Body of pancreas (tissue), 4 donors: ENCODE measurements around the gene SUSD5. TPM values are rescaled to one million over a fixed set of nuclear protein-coding genes. Genes with fewer than 3 reads are reported as not detected.

Experiments
- ATAC-seq: fragments of 150-250 bp; one replicate; pipeline ENCODE4 v1.9.1; 2016
- DNase-seq, 4 donors: peaks; one replicate each; pipeline ENCODE4 v3.0.0-alpha.2; 2019
- H3K27ac ChIP-seq, 4 donors: fragments of 200-600 bp; sonication (generic); 1 replicate in 3 of 4; 2 replicates in 1 of 4; pipeline versions ENCODE4 v1.5.1 to v1.6.1; 2016 to 2019; ENCODE audit warnings: mild to moderate bottlenecking in 1 of 4, mixed read lengths in 1 of 4, moderate library complexity in 1 of 4
- H3K27me3 ChIP-seq, 2 donors: fragments of 200-600 bp; sonication (generic); one replicate each; pipeline ENCODE4 v1.6.0; 2016; ENCODE audit warnings: mild to moderate bottlenecking in 1 of 2
- H3K36me3 ChIP-seq, 2 donors: fragments of 200-600 bp; sonication (generic); replicated peaks in 1 of 2; 2 replicates each; pipeline ENCODE4 v1.5.1; 2016; ENCODE audit warnings: low read depth in 2 of 2; ENCODE audit not compliant: insufficient read depth in 1 of 2
- H3K4me1 ChIP-seq: fragments of 200-600 bp; sonication (generic); one replicate; pipeline ENCODE4 v1.6.0; 2016
- H3K4me3 ChIP-seq, 2 donors: fragments of 200-600 bp; sonication (generic); 1 replicate in 1 of 2; 2 replicates in 1 of 2; pipeline ENCODE4 v1.5.1; 2016 to 2019
- H3K9me3 ChIP-seq, 3 donors: fragments of 200-600 bp; sonication (generic); 1 replicate in 2 of 3; 2 replicates in 1 of 3; pipeline ENCODE4 v1.5.1; 2016
- POLR2A ChIP-seq, 3 donors: fragments of 450-650 bp; IDR thresholded peaks; one replicate each; pipeline ENCODE4 v1.6.1; 2016; ENCODE audit warnings: antibody characterized with exemption in 3 of 3, mild to moderate bottlenecking in 2 of 3
- WGBS, 2 donors: methylation state at CpG; one replicate each; pipeline ENCODE4 v1.1.5; 2017; 5-methylcytosine and 5-hydroxymethylcytosine counted together
- intact Hi-C: fragments of 100-400 bp; cut with DNase I; formaldehyde crosslinking; loops from one replicate; pipeline ENCODE4 v1.15.1; 2023
- total RNA-seq, 2 donors: library from RNA; depleted of rRNA; stranded (reverse); fragments of >200 nt; gene quantifications; one replicate each; pipeline ENCODE4 v1.1.0, GENCODE V29; 2016
- TF ChIP-seq, protein P1 (sequence below), 7 experiments: fragments of 450-650 bp in 4 of 7; fragments of 200-600 bp in 3 of 7; sonication (generic) in 3 of 7; IDR thresholded peaks; one replicate each; pipeline ENCODE4 v1.5.1; 2016 to 2019; ENCODE audit warnings: antibody characterized with exemption in 7 of 7

The SUSD5 gene
- total RNA-seq, 2 donors from 2014 or later = 1.8 TPM; not detected in 1

DNA sequence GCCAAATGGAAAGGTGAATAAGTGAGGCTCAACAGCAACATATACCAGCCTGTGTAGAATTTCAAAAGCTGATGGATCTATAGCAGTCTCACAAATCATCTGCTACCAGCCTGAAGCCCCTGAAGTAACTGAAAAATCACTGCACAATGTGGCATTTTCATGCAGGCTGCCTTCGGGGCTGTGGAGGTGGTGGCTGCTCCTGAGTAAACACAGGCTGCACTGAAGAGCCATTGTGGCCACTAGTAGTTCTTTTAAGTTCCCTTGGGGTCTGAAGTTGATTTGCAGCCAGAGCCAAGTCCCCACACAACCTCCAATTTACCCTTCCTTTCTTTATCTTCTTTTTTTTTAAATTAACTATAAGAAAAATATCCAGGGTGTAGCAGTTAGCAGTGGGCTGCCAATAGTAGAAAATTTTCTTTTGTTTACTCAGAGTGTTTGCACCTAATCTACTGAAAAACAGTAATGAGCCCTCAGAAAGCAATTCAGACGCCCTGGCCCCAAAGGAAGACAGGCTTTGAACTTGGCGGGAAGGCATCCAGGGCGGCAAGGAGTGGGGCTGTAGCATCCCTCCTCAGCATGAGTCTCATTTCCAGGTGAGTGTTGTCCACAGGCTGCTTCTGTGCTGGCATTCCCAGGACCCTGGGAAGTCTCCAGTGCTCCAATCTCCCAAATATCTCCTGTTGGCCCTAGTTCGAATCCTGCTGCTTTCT, 13.3 kb upstream of the SUSD5 start:
- Histone ChIP-seq H3K27me3 (no peaks in the 10 kb centered on the region), H3K27ac (no peak overlapping the region), H3K36me3 (no peaks in the 10 kb centered on the region), H3K4me1 (no peaks in the 10 kb centered on the region), H3K9me3 (no peaks in the 10 kb centered on the region), H3K4me3 (no peak overlapping the region)
- DNase-seq (no peak), ATAC-seq (no peak)
- intact Hi-C loops = no loop called here
- 23 to 24% methylated on average over 5 of the region's 5 CpGs for WGBS, 2 donors
- no peak for TF ChIP-seq POLR2A (IDR thresholded peaks at IDR 0.05)
- TF ChIP-seq, protein P1, sequence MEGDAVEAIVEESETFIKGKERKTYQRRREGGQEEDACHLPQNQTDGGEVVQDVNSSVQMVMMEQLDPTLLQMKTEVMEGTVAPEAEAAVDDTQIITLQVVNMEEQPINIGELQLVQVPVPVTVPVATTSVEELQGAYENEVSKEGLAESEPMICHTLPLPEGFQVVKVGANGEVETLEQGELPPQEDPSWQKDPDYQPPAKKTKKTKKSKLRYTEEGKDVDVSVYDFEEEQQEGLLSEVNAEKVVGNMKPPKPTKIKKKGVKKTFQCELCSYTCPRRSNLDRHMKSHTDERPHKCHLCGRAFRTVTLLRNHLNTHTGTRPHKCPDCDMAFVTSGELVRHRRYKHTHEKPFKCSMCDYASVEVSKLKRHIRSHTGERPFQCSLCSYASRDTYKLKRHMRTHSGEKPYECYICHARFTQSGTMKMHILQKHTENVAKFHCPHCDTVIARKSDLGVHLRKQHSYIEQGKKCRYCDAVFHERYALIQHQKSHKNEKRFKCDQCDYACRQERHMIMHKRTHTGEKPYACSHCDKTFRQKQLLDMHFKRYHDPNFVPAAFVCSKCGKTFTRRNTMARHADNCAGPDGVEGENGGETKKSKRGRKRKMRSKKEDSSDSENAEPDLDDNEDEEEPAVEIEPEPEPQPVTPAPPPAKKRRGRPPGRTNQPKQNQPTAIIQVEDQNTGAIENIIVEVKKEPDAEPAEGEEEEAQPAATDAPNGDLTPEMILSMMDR (IDR thresholded peaks at IDR 0.05) = no peak

DNA sequence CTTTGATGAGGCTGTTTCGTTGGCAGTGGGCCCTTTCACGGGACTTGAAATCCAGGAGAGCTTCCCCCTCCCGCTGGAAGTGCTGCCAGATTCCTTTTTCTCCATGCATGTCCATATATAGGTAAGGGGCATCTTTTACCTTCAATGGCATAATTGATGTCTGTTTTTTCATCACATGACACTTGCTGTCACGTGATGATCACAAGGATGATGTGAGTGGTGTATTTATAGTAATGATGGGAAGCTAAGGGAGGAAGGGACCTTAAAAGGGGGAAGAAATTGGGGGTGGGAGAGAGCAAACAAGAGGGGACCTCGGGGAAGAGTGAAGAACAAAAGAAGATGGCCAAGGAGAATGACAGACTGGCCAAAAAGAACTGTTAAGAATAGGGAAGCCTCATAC, 11.3 kb upstream of the SUSD5 start:
- H3K27me3 ChIP-seq = no peaks in the 10 kb centered on the region
- no peak for DNase-seq
- 45 to 48% methylated on average over 5 of the region's 5 CpGs for WGBS, 2 donors
- no peak for TF ChIP-seq POLR2A (IDR thresholded peaks at IDR 0.05)
- TF ChIP-seq, protein P1 (IDR thresholded peaks at IDR 0.05) = no peak
- no peaks in the 10 kb centered on the region for H3K4me1 ChIP-seq
- ATAC-seq = no peak
- intact Hi-C loops = no loop called here
- H3K4me3 ChIP-seq = no peak overlapping the region
- no peak overlapping the region for H3K27ac ChIP-seq
- H3K9me3 ChIP-seq = no peaks in the 10 kb centered on the region
- H3K36me3 ChIP-seq = no peaks in the 10 kb centered on the region

DNA sequence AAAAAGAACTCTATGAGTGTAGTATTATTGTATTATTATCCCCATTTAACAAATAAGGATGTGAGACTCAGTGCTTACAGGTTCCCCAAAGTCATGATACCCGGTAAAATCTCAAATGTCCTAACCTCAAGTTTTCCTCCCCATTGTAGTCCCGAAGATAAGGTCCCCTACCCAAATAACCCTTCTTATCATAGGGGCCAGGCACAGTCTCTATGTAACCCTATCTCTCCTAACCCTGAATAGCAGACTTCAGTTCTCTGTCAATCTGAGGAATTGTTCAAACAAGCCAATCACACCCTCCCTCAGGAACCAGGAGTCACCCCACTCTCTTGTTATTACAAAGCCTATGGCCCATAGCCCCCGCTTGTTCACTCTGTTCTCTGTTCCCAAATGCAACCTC, 10.5 kb upstream of the SUSD5 start:
- DNase-seq (no peak), ATAC-seq (no peak)
- no peaks in the 10 kb centered on the region for H3K4me1 ChIP-seq
- TF ChIP-seq POLR2A (IDR thresholded peaks at IDR 0.05) = no peak
- TF ChIP-seq, protein P1 (IDR thresholded peaks at IDR 0.05) = no peak
- no peaks in the 10 kb centered on the region for H3K27me3 ChIP-seq
- no peaks in the 10 kb centered on the region for H3K36me3 ChIP-seq
- no peak overlapping the region for H3K4me3 ChIP-seq
- H3K27ac ChIP-seq = no peak overlapping the region
- intact Hi-C loops = no loop called here
- 47 to 60% methylated on average over 3 of the region's 3 CpGs for WGBS, 2 donors
- no peaks in the 10 kb centered on the region for H3K9me3 ChIP-seq

DNA sequence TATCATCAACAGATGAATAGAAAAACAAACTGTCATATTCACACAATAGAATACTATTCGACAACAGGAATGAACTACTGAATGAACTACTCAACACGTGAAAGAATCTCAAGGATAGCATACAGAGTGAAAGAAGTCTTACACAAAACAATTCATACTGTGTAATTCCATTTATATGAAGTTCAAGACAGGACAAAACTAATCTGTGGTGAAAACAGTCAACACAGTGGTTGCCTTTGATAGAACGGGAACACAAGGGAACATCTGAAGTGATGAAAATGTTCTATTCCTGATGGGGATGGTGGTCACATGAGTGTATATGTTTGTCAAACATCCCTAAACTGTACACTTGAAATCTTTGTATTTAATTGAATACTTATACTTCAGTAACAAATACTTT, 2.6 kb upstream of the SUSD5 start:
- Histone ChIP-seq H3K36me3 (no peaks in the 10 kb centered on the region), H3K27me3 (peaks cover 0 to 5% of the 10 kb centered on the region in 2 donors), H3K27ac (no peak overlapping the region), H3K9me3 (no peaks in the 10 kb centered on the region), H3K4me3 (no peak overlapping the region), H3K4me1 (peaks cover 15% of the 10 kb centered on the region)
- TF ChIP-seq, protein P1 (IDR thresholded peaks at IDR 0.05) = no peak
- TF ChIP-seq POLR2A (IDR thresholded peaks at IDR 0.05) = no peak
- intact Hi-C loops = no loop called here
- 64% methylated on average over 3 of the region's 3 CpGs for WGBS, 2 donors
- no peak for DNase-seq
- ATAC-seq = no peak

DNA sequence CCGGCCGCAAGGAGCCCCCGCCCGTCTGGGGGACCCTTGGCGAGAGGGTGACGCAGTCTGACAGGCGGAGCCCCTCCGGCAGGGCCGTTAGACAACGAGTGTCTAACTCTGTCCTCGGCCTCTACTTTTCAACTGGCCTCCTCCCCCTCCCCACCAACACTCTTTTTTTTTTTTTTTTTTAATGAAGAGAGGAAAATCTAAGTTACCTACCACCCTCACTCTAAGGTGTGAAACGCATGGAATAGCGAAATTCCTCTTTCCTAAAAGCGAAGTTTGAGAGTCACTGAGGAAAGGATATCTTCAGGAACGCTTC, 521 bp upstream of the SUSD5 start:
- Histone ChIP-seq H3K4me1 (peaks cover 15% of the 10 kb centered on the region), H3K27ac (no peak overlapping the region), H3K9me3 (no peaks in the 10 kb centered on the region), H3K27me3 (peaks cover 0 to 5% of the 10 kb centered on the region in 2 donors), H3K36me3 (no peaks in the 10 kb centered on the region), H3K4me3 (no peak overlapping the region)
- no peak for TF ChIP-seq POLR2A (IDR thresholded peaks at IDR 0.05)
- TF ChIP-seq, protein P1 (IDR thresholded peaks at IDR 0.05) = no peak
- DNase-seq = no peak
- 5 to 10% methylated on average over 15 of the region's 15 CpGs for WGBS, 2 donors
- intact Hi-C loops = no loop called here
- no peak for ATAC-seq
